NK-92 (cell line): ENCODE measurements around the gene SETBP1.

Experiments
- DNase-seq: peaks from one replicate; lab custom pipeline; 2025; ENCODE audit not compliant: unreplicated experiment; lab: John Stamatoyannopoulos, UW

Gene SETBP1

DNA sequence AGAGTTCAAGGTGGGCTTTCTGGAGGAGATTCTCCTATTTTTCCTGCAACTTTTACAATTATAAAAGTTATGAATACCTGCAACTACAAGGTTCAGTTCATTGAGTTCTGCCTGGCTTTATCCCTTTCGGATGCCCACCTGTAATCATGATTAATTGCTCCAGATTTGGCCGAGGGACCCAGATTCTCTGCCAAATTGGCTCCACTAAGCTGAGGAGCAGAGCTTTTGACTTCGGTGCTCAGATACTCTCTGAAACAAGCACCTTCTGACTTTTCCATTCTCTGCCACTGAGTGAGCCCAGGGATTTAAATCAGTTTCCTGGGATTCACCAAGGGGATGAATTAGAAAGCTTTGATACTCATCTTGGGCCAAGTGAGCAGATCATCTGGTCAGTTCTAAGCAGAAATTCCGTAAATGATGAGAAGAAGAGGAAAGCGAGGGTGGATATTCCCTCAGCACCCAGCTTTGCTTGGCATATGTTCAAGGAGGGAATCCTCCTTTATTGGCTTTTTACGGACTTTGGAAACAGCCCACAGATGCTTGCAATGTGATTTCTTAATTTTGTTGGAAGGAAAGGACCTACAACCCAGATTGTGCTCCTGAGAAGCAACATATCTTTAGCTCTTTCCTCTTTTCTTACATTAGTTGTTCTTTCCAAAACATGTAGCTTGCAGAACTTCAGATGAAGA, 179.2 kb downstream of the SETBP1 start:
- DNase-seq = no peak

DNA sequence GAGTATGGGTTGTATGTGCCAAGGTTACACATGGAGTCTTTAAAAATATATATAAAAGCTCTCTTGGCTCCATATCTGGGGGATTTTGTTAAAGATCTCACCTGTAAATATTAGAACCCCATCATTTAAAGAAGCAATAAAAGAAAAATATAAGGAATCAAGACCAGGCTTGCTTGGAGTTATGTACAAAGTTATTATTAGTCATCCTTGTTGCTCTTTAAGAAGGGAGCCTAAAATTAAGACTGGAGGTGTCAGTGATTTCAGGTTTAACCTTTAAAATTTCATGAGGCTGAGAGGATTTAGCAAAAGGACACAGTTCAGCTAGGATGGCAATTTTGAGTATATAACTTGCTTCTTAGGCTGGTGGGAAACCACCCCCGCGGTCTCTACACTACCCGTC, 181.4 kb downstream of the SETBP1 start:
- no peak for DNase-seq

DNA sequence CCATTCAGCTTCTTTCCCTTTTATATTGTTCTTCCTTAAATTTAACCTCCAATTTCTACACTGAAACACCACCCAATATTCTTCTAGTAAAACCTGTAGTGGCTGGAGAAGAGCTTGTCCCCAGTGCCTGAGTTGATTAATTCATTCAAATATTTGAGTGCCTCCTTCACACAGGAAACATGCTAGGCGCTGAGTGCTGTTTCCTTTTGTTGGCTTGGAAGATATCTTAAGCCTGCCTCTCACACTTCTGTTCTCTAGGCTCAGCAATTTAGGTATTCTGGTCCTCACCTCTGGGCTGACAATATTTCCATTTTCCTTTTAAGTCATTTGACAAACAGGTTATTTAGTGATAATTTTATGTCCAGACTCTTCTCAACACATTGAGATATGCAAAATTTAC, 185.4 kb downstream of the SETBP1 start:
- no peak for DNase-seq

DNA sequence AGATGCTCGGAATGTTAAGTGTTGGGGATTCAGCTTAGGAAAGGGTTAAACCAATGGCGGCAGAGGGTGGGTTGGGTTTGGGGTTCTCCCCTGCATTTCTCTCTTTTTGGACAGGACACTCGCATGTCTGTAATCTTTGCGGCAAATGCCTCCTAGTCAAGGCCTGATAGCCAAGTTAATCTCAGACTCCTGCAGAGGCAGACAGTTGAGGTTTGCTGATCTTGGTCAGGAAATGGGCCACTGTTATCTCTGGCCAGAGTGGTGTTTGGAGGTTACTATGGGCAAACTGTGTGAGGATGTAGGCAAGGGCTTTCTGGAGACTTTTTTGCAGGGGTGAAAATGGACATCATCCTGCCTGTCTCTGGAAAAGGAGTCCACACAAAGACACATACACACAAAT, 188.8 kb downstream of the SETBP1 start:
- DNase-seq = no peak

DNA sequence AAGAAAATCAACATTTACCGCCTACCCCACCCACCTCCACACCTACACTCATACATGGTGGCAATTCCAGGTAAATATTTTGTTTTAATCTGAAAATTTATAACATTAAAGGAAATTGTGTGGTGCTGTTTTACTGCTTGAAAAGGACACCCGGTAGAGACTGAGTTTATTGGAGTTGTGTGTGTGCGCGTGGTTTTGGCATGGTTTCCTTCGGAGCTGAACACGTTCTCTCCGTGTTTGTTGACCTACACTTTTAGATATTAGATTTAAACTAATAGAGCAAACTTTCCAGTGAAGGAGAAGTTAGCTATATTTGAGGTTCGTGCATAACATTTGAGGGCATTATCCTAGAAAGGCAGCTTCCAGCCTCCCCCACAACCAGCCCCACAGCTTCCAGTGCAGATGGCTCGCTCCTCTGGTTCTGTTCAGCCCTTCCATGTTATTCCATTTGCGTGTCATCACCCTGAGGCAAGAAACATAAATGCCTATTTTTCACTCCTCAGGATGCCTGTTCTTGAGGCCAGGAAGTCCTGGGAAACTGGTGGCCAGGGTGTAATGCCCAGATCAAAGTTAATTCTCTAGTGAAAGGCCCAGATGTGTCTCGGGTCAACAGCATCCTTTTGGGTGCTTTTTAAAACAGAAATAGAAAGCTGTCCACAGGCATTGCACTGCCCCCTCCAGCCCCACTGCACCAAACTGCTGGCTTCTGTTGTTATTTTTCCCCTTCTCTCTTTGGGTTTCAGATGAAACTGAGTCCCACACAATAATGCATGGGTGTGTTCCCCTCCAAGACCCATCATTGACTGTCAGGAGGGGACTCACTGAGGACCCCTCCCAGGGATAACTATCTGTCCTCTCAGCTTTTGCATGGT, 190.2 kb downstream of the SETBP1 start:
- no peak for DNase-seq

DNA sequence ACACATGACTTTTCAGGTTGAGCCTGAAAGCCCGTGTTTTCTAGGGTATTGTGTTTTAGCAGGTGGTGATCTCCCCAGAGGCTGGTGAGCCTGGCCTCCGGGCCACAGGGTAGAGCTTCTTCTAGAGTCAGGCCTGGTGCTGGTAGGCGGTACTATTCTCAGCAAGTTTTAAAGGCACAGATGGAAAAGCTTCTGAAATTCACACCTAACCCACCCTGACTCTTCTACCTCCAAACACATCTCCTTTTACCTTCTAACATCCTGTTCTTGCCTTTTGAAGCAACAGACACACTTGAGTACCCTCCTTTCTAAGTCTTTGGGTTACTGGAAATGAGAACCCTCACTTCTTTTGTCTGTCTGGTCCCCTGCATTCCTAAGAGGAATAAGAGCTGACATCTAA, 191.1 kb downstream of the SETBP1 start:
- no peak for DNase-seq

DNA sequence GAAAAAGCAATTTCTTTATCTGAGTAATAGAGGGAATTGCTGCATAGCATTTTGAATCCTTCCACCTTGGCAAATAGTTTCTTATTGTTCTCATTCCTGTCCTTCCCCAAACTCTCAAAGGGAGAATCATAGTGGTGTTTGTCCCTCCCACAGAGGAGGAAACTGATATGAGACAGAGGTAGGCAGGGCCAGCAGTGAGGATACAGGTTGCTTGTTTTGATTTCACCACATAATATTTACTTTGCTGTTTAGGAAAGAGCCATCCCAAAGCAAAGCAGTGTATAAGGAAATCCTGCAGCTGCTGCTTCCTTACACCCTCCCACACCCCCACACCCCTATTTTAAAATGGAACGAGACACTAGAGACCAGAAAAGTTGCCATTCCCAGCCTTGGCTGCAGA, 195.3 kb downstream of the SETBP1 start:
- no peak for DNase-seq

DNA sequence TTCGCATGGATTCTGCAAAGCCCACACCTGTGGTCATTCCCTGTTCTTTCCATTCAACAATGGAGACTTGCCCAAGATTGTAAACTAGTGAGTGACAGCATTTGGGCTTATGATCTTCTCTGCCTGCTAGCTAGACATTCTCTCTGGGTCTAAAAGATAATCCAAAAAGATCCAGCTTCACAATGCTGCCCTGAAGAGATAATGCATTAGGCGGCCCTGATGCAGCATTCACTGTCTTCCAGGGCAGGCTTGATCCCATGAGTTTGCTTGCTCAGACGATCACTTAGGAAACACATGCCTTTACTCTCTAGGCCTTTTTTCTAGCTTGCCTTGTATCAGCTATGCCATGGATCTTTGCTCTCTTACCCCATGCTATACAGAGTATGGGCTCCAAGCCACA, 196.1 kb downstream of the SETBP1 start:
- DNase-seq = no peak

DNA sequence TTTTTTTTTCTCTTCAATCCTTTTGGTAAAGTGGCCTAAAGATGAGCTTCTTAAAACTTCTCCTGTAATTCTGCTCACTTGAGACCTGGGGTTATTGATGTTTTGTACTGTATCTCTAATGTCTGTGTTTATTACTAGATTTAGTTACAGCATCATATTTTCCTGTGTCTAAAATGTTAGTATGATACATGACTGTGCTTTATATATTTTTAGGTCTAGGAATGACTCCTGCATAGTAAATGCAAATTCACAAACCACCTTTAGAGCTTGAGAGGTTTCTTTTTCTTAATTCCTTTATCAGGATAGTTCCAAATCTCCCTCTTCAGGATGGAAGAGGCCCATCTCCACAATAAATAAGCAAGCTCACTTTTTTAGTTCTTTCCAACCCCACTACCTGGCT, 197.6 kb downstream of the SETBP1 start:
- DNase-seq = no peak

DNA sequence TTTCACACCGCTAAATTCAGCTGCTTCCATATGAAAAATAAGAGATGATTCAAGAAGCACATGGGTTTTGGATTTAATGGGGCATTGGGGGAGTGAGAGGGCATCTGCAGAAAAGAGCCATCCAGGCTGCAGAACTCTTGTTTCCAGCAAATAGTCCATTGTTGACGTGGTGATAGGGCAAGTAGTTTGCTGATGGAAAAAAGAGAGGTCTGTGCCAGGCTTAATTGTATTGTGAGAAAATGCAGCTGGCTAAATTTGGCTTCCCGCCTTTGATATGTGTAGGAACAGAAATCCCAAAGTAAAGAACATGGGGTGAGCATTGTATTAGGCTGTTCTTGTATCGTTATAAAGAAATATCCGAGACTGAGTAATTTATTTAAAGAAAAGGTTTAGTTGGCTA, 199.5 kb downstream of the SETBP1 start:
- no peak for DNase-seq

DNA sequence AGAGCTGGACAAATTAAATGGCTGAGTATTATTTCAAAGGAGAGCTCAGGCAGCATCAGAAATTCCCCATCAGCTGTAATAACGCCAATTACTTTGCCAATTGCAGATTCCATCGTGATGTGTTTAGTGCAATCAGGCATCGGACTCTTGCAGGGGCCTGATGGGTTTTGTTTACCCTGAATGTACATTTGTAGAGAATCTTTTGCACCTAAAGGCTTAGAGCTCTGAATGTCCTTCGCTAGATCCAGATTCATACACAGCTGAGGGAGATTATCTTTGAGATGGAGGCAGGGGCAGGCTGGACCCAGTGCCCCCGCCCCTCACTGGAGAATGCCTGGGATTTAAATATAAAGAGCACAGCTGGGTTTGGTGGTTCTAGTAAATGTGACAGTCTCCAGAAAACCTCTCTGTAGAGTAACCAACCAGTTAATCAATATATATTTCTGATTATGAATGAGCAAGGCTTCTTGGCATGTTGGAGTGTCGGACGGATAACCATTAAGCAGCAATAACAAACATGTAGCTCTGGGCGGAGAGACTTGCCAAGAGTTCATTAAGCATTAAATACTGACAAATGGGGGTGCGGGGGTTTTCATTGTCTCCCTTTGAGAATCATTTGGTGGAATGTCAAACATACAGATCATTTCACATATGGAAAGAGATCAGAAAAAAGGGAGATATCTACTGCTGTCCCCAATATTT, 200.9 kb downstream of the SETBP1 start:
- DNase-seq = no peak

DNA sequence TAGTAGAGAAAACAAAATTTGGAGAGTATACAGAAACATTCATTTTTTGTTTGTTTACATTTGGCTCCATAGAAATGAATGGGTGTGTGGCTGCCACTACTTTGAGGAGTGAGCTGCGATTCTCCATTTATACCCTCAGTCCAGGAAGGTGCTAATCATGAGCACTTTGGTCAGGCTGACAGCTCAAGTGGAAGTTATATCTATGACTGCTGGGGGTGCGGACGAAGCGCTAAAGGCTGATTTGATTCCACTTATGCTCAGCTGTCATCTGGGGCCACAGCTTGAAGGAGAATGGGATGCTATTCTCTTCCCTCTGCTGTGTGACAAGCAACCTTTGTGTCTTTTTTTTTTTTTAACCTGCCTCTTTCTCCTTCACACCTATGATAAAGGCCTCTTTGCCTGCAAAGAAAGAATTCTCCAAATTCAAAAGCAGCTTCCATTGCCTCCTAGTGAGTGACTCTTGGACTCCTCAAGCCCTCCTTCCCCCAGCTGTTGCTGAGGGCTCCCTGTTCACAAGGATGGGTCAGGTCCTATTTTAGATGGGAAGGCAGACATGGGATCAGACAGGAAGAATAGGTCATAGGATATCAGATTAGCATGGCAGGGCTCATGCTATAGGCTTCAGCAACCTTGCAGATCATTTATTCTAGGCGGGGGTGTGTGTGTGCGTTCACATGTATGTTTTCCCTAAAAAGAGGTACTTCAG, 201.6 kb downstream of the SETBP1 start:
- no peak for DNase-seq

DNA sequence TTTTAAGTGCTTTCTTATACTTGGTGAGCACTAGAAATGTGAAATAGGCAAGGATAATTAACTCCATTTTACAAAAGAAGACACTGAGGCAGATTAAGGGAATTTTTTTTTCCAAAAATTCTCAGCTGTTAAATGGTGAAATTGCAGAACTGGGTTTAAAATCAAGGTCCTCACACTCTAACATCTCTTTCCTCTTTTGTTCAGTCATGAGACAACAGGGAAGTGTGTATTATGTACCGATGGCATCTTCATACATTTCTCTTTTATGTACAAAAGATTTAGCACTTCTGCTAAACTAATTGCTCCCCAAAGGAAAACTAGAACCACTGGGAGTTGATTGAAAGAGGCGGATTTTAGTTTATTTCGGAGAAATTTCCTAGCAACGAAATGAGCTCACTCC, 203.0 kb downstream of the SETBP1 start:
- no peak for DNase-seq

DNA sequence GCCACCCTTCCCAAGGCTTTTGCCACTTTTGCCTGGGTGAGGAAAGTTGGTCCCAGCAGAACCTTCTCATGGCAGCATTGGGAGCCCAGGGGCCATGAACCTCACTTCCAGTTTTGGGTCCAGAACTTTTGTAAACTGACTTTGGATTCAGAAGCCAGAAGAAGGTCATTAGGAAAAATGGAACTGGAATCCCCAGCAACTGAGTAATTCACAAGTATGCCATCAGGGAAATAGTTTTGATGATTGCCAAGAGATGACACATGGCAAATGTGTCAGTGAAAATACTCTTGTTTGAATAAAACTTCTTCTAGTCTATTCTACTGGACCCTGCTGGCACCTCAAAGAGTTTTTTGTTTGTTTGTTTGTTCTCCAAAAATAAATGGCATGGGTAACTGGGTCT, 203.7 kb downstream of the SETBP1 start:
- DNase-seq = no peak

DNA sequence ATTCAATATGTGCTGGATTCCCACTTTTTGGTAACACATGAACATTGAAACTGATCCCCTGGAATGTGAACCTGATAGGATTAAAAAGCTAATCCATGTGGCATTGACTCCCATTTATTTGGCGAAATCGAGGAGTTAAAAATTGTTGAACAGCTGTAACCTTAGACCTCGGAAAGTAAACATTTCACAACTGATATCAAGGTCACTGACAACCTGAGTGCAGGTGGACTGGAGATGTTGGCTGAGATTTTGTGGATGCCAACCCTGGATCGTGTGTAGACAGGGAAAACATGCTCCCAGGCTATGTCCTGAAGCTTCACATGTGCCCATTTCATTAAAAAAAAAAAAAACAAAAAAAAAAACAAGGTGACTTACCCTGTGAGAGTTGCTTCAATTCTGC, 204.8 kb downstream of the SETBP1 start:
- no peak for DNase-seq

DNA sequence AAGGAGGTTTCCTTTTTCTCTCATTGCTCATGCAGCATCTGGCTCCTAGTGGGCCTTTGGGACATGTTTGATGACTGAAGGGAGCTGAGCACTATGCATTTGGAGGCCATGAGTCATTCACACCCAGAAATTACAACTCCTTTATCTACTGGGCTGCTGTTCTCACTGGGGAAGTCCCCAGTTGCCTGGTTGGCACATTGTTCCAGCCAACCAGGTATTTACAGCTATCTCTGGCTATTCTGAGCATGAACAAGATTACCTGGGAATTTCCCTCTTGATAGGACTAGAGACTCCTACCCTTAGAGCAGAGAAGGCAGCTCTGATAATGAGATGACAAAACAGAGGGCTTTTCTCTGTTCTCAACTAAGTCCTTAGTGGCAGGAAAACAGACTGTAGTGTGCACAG, 206.5 kb downstream of the SETBP1 start:
- no peak for DNase-seq

DNA sequence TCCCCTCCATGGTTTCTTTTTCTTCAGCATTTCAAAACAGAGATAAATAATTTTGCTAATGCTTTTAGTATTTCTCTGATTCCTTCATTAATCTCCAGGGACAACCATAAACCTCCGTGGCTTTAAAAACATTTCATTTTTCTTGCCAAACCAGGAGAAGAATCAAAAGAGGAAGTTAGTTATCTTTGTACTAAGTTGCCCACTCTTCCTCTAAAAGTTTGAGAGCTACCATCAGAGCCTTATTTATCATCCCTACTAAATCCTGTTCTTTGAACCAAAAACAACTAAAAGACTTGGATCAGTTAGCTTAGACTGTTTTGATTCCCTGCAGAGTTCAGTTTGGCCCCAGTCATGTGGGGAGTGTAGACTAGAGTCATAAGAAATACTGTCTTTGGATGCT, 208.4 kb downstream of the SETBP1 start:
- no peak for DNase-seq

DNA sequence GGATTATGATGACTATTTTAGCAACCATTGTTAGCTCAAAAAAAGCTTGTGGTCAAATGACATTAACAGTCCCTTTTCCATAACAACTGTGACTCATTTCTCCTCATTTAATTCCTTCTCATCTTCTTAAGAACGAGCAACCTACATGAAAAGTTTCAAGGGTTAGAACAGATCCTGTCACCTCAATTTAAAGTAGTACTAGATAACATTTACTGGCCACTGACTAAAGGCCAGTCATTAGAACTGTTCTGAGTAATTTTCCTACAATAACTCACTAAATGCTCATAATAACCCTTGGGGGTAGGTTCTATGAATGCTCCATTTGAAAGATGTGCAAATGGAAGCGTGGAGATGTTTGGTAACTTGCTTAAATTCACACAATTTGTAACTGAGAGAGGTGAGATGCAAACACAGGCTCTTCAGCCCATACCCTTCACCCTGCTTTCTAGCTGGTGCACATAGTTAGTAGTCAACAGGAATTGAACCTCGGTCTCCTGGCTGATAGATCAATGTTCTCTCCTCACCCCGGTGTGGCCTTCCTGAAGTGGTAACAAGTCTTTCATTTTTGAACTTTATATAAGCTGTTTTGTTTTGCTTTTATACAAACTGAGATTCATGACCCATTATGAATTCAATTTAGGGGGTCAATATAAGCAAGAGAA, 212.5 kb downstream of the SETBP1 start:
- no peak for DNase-seq

DNA sequence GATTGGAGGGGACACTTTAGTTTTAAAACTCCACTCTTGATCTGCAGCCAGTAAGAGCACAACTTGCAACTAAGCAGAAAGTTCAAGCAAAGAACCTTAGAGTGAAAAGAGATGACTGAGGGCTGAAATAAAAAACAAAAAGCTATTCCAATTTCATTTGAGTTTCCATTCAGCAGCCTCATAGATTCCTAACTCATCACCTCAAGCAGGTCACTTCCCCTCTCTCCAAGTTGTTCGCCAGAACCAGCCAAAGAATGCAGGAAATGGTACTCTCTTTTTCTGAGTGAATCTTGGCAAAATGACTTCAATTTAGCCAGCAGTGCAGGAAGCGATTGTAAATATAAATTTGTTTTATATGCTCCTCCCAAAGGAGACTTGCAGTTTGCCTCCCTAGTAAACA, 213.3 kb downstream of the SETBP1 start:
- no peak for DNase-seq

DNA sequence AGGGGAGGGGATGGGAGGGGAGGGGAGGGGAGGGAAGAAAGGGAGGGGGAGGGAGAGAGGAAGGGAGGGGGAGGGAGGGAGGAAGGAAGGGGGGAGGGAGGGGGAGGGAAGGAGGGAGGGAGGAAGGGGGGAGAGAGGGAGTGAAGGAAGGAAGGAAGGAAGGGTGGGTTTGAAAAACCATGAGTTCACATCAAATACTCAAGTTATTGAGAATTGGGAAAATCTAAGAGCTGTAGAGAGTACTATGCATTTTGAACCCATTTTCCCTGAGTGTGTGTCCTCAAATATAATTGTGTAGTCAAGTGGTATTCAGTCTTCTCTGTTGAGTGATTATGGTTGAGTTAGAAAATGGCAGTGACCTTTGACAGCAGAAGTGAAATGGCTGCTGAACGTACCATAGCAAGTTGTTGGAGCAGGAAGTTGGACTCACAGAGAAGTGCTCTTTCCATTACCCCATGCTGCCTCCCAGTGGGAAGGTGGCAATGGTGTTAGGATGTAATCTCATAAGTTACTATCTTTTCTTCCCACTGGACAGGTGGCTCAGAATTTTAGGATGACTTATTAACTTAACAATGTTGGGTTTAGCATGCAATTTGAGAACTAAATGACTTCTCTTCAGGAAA, 214.6 kb downstream of the SETBP1 start:
- no peak for DNase-seq
